T-helper 2 cell (primary cell): ENCODE measurements around the gene GRAP.
"Not testable (repeated sequence)": the region's sequence is repeated elsewhere in the genome, so short reads cannot be mapped to it uniquely, and the experiment has no call there.

Experiments used
- DNase-seq, 5 experiments: peaks; one replicate each; pipeline versions ENCODE4 v3.0.0 to v3.0.0-alpha.2; 2012 to 2022

The GRAP gene

GRCh38 chr17:19041871-19042270, 4.9 kb downstream of the GRAP start:
- not testable (repeated sequence) for DNase-seq

GRCh38 chr17:19040350-19040749, 6.4 kb downstream of the GRAP start:
- not testable (repeated sequence) for DNase-seq

- DNase-seq = not testable (repeated sequence)
These were observed 8.0 kb downstream of the GRAP start for GRCh38 chr17:19038730-19039129.

DNA sequence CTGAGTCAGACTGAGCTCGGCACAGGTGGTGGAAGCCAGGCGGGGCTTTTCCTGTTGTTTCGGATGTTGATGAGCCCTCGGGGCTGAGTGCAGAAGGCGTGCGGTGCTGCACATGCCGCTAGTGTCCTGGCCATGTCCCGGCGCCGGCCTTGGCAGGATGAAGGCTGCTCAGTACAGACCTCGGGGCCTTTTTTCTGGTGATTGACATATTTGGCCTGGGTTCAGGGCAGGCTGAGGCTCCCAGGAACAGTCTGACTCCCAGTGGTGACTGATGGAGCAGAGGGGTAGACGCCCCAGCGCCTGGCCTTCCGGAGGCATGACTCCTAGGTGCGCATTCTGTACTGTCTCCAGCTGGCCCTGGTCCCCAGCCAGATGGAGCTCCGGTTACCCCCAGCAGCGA, 8.8 kb downstream of the GRAP start:
- DNase-seq = not testable (repeated sequence)

DNA sequence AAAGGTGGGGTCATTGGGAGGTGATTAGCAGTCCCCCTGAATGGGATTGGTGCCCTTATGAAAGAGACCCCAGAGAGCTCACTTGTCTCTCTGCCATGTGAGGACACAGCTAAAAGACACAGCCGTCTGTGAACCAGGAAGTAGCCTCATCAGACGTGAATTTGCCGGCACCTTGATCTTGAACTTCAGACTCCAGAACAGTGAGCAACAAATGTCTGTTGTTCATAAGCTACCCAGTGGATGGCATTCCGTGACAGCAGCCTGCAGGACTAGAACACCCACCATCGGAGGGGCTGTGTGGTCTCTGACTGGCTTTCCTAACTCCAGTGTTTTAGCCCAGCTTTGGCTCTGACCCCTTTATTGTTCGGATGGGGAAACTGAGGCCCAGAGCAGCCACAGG, 9.2 kb downstream of the GRAP start:
- not testable (repeated sequence) for DNase-seq

DNA sequence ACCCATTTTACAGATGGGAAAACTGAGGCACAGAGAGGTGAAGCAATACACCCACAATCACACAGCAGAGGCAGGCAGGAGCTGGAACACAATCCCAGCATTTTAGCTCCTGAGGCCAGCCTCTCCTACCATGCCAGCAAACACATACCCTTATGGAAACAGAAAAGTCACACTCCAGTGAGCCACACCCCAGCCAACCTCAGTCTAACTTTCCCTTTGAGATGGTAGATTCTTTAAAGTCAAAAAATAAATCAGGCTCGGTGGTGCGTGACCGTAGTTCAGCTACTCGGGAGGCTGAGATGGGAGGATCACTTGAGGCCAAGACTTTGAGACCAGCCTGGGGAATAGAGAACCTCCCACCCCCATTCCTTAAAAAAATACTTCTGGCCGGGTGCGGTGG, 10.6 kb downstream of the GRAP start:
- DNase-seq = not testable (repeated sequence)

DNA sequence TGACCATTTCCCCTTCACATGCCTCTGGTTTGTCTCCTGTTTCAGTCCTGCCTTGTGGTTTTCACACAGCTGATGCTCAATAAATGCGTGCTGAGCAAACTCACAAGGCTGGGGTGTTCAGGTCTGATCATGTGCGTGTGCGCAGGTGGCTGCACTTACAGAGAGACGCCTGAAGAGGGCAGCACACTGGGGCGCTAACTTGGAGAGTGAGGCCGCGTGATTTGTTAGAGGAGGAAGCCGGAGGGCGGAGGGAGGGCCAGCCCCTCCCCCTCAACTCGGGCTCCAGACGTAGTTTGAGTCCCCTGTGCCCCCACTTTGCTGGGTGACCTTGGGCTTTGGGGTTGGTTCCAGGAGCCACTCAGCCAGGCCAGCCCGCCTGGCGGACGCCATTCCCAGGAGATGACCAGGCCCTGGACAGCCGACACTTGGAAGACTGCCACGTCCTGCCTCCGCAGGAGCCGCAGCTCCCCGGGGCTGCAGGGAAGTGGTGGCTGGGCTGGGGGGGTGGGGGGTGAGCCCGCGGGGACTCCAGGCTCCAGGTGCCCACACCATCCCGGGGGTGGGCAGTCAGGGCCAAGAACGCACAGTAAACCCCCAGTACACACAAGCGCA, 14.3 kb downstream of the GRAP start:
- not testable (repeated sequence) for DNase-seq

- peak in 2 of 5 experiments; percentile 13 to 17 for DNase-seq
These were observed 15.0 kb downstream of the GRAP start for GRCh38 chr17:19031729-19032128.

GRCh38 chr17:19030771-19031449, 15.8 kb downstream of the GRAP start:
- DNase-seq = not testable (repeated sequence)

- not testable (repeated sequence) for DNase-seq
These were observed 17.0 kb downstream of the GRAP start for GRCh38 chr17:19029740-19030139.

DNA sequence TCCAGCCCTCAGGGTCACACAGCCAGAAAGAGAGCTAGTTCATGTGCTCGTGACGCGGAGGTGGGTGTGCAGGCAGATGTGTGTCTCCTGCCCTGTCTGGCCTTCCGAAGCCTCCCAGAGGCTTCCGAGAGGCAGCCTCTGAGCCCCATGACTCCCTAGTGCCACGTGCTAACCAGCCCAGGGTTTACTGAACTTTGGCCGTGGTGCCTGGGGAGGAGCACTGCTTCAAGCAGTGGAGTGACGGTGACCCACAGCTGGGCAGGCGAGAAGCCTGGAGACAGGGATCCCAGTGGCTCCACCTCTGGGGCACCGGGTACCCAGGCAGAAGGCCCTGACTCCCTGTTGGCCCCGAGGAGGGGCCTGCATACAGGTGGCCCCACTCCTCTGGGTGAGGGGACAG, 18.1 kb downstream of the GRAP start:
- not testable (repeated sequence) for DNase-seq

DNA sequence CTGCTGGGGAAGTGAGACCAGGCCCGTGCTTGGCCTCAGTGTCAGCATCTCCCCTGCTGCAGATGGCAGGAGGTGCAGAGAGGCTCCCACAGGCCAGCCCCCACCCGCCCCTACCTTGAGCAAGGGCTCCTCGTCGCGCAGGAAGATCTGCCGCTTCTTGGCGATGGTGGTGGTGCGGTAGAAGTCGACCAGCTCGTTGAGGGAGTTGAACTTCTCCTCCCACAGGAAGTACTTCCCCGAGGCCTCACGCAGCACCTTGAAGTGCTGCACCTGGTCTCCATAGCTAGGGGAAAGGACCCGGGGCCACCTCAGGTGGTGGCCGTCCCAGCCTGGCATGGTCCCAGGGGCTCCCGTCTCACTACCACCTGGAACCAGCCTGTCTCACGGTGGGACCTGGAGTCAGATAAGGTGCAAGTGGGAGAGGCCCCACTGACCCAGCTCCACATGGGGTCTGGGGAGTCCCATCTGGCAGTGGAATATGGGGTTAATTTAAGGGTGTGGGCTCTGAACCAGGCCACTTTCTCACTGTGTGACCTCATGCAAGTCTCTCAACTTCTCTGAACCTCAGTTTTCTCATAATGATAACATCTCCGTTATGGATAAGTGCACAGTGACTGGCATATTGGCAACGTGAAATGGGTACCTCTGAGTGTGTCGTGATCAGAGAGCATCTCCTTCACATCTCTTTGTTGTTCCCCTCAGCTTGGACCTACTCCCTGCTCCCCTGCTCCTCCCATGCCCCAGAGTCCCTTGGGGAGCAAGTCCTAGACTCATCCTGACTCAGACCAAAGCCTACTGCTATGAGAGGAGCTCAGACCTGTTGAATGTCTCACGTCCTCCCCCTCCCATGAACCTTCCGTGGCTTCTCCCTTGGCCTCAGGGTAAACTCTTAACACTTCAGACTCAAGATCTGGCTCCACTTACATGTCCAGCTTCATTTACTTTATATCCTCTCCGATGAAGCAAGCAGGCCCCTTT, 22.4 kb downstream of the GRAP start:
- DNase-seq = no peak

- DNase-seq = no peak
These were observed 23.4 kb downstream of the GRAP start for GRCh38 chr17:19023209-19023999.

DNA sequence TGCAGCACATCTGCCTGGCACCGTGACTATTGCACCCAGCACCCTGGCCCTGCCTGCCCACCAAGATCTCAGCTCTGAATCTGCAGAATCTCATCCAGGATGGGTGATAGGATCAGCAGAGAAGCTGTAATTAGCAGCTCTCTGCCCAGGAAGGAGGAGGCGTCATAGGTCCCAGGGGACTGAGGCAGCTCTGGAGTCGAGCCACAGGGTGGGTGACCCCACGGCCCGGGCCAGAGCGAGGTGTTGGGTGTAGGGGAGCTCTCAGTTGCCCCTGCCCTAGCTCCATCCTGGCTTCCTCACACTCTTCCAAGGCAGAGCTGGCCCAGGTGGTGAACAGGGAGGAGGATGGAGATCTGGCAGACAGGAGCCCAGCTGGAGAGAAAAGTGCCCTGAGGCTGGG, 24.0 kb downstream of the GRAP start:
- DNase-seq = no peak

DNA sequence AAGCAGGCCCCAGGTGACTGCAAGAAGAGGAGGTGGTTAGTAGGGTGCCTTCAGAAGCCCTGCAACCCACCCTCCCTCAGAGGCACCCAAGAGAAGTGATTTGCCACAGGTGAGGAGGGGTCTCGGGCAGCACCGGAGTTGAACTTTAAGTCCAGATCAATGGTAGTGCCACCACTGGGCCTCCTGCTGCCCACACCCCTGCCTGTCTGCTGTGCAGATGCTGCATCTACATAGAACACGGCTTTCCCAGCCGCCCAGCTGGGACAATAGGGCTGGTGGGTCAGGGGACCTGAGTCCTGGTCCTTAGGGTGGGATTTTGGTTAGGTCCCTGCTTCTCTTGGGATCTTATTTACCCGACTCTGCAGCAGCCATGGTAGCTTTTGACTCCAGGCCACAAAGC, 24.6 kb downstream of the GRAP start:
- no peak for DNase-seq

DNA sequence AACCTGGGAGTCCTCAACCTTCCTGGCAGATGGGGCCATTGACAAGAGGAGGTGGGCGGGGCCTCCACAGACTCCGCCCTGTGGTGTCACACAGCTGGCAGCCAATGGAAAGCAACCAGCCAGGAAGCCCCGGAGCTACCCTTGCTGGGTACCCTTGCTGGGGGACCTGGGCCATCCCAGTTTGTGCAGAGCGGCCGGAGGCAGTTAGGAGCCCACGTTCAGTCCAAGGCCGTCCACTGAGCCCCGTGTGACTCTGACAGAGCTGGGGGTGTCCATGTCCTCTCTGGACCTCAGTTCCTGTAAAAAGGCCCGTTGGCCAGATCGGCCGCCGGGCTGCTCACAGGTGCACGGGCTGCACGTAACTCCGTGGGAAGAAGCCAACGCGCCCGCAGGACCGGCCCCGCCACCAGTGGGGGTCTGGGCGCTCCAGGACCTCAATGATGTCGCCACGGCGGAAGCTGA, 25.1 kb downstream of the GRAP start:
- DNase-seq = peak in 3 of 5 experiments; percentile 14 to 23 (median 20)

GRCh38 chr17:19021011-19021621, 25.6 kb downstream of the GRAP start:
- DNase-seq = not testable (repeated sequence)

DNA sequence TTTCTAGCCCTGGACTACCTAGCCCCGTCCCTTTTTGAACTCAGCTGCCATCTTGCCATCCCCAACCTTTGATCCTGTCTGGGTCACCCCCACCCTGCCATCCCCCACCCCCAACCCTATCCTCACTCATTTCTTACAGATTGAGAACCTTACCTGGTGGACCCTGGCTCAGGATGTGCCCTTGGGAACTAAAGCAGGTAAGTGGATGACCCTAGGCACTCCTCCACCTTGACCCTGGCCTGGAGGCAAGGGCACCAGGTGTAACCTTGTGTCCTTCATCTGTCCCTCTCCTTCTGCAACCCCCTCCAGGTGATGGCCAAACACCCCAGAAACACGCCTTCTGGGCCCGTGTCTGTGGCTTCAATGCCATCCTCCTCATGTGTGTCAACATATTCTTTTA, 26.7 kb downstream of the GRAP start:
- DNase-seq = no peak

GRCh38 chr17:19019041-19019941, 27.5 kb downstream of the GRAP start:
- DNase-seq = no peak

DNA sequence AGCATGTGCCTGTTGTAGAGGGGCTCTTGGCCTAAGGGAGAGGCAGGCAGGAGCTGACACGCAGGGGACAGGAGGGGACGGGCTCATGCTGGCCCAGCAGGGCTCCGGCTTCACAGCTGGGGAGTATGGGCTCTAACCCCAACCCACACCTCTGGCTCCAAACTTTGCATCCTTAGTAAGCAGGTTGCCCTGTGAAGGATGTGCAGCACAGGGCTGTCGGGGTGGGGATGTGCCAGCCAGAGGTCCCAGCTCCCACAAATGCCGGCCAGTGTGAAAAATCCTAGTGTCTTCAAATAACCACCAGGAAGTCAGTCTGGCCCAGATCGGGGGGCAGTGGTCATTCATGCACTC, 28.2 kb downstream of the GRAP start:
- DNase-seq = no peak
